ENCODE data around the gene SAPCD1.
A peak's percentile ranks its signal among the peaks of the same experiment; 100 is the strongest.
"Not testable (repeated sequence)": the region's sequence is repeated elsewhere in the genome, so short reads cannot be mapped to it uniquely, and the experiment has no call there.

SAPCD1 gene

GRCh38 chr6:31801031-31801927 is 38.8 kb downstream of the SAPCD1 start:
- not testable (repeated sequence) for H3K27me3 Mint-ChIP-seq; H3K36me3 Mint-ChIP-seq; ATAC-seq (ENCODE audit: low read depth); H3K4me3 Mint-ChIP-seq; DNase-seq (ENCODE audit: low spot score in 2 of 2); H3K9me3 Mint-ChIP-seq; H3K27ac Mint-ChIP-seq
- H3K4me1 Mint-ChIP-seq = peaks cover 13% of the 10 kb centered on the region

DNA sequence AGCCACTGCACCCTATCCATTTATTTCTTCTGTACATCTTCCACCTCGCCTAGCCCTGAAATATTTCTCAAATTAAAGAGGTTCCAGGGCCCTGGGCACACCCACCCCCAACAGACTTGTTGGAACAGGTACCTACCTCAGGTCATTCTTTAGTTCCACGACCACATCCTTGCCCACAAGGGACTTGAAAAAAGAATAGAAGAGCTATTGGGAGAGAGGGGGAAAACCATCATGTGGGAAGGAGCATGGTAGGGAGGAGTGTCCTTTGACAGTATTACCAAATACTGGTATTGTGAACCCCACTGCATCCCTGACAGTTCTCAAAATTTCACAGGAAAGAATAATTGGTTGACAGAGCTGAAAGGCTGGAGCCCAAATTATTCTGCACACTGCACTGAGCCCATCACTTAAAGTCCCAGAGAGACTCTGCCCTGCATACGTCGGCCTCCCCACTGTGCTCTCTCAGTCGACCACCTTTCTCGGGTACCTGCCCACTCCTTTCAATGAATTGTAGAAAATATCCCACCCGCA is 43.5 kb downstream of the SAPCD1 start:
- no peaks in the 10 kb centered on the region for H3K9me3 Mint-ChIP-seq
- peak overlapping the region; percentile 88 for H3K4me3 Mint-ChIP-seq
- no peak for DNase-seq (ENCODE audit: low spot score in 2 of 2)
- H3K4me1 Mint-ChIP-seq = peaks cover 13% of the 10 kb centered on the region
- ATAC-seq (ENCODE audit: low read depth) = peak; percentile 8
- no peaks in the 10 kb centered on the region for H3K27me3 Mint-ChIP-seq
- H3K27ac Mint-ChIP-seq = peak overlapping the region; percentile 93
- peaks cover 10% of the 10 kb centered on the region for H3K36me3 Mint-ChIP-seq

- H3K36me3 Mint-ChIP-seq = peaks cover 10% of the 10 kb centered on the region
- ATAC-seq (ENCODE audit: low read depth) = peak; percentile 97
- peak within 1 kb of the TSS; percentile 93 for H3K27ac Mint-ChIP-seq
- H3K9me3 Mint-ChIP-seq = no peaks in the 10 kb centered on the region
- peaks cover 13% of the 10 kb centered on the region for H3K4me1 Mint-ChIP-seq
- peak within 1 kb of the TSS; percentile 88 for H3K4me3 Mint-ChIP-seq
- DNase-seq (ENCODE audit: low spot score in 2 of 2) = peak; percentile 92 to 95
- no peaks in the 10 kb centered on the region for H3K27me3 Mint-ChIP-seq
These were observed 44.2 kb downstream of the SAPCD1 start, which contains the start of gene LSM2 for GRCh38 chr6:31806470-31807272. Gene LSM2 (minus strand): TSS chr6:31806966. CDS start chr6:31806757, 209 bp downstream.

- not testable (repeated sequence) for H3K27me3 Mint-ChIP-seq; H3K4me3 Mint-ChIP-seq; DNase-seq (ENCODE audit: low spot score in 2 of 2); H3K9me3 Mint-ChIP-seq; H3K36me3 Mint-ChIP-seq; H3K27ac Mint-ChIP-seq; ATAC-seq (ENCODE audit: low read depth)
- peaks cover 16% of the 10 kb centered on the region for H3K4me1 Mint-ChIP-seq
These were observed 46.1 kb downstream of the SAPCD1 start for GRCh38 chr6:31808599-31808998.

DNA sequence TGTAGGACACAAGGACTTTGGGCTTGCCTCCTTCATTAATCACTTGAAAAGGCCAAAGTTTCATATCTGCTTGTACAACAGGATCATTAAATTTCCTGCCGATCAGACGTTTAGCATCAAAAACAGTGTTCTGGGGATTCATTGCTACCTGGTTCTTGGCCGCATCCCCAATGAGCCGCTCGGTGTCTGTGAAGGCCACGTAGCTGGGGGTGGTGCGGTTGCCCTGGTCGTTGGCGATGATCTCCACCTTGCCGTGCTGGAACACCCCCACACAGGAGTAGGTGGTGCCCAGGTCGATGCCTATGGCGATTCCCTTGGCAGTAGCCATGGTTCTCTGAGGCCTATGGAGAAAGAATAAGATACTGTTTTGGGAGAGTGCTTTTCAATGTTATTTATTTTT is 49.2 kb downstream of the SAPCD1 start:
- H3K4me3 Mint-ChIP-seq = no peak overlapping the region

DNA sequence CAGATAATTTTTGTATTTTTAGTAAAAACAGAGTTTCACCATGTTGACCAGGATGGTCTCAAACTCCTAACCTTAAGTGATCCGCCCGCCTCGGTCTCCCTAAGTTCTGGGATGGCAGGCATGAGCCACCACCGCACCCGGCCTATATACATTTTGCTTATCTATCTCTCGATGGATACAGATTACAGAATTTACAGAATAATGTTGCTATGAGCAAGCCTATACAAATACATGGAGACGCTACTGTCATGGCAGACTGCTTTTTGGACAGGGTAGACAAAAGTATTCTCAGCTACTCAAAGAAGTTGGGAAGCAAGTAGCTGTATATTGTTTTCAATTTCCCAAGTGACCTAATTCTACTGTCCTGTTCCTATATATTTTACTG is 51.0 kb downstream of the SAPCD1 start:
- Mint-ChIP-seq H3K4me3 (no peak overlapping the region), H3K4me1 (peaks cover 17% of the 10 kb centered on the region), H3K27me3 (no peaks in the 10 kb centered on the region), H3K36me3 (peaks cover 3% of the 10 kb centered on the region), H3K9me3 (no peaks in the 10 kb centered on the region), H3K27ac (no peak overlapping the region)
- ATAC-seq (ENCODE audit: low read depth) = no peak
- no peak for DNase-seq (ENCODE audit: low spot score in 2 of 2)

More for the DNA sequence above, 49.2 kb downstream of the SAPCD1 start:
- no peaks in the 10 kb centered on the region for H3K9me3 Mint-ChIP-seq
- H3K4me1 Mint-ChIP-seq = peaks cover 13% of the 10 kb centered on the region
- H3K36me3 Mint-ChIP-seq = peaks cover 3% of the 10 kb centered on the region
- no peak for ATAC-seq (ENCODE audit: low read depth)
- H3K27ac Mint-ChIP-seq = no peak overlapping the region
- no peaks in the 10 kb centered on the region for H3K27me3 Mint-ChIP-seq
- no peak for DNase-seq (ENCODE audit: low spot score in 2 of 2)

All from memory B cell (primary cell).